SU-DHL-6 (cell line): ENCODE results near the gene MX1.

Source experiments
- H2AFZ ChIP-seq: fragments of 200-600 bp; sonication (generic); 2 replicates; pipeline ENCODE4 v1.6.1; 2014; ENCODE audit warnings: low read depth, mild to moderate bottlenecking, moderate library complexity, mixed read lengths, antibody characterized with exemption, low read length; ENCODE audit not compliant: severe bottlenecking
- H3F3A ChIP-seq: fragments of 200-600 bp; shearing (Covaris generic); 2 replicates; pipeline ENCODE4 v1.6.0; 2016; ENCODE audit warnings: antibody characterized with exemption, mild to moderate bottlenecking; ENCODE audit not compliant: insufficient read depth
- H3K27ac ChIP-seq: fragments of 200-600 bp; sonication (generic); 2 replicates; pipeline ENCODE4 v1.5.1; 2016; ENCODE audit warnings: low read depth, mild to moderate bottlenecking, low read length, moderate library complexity, mixed read lengths
- H3K27me3 ChIP-seq: fragments of 200-600 bp; sonication (generic), shearing (Covaris generic); 2 replicates; pipeline ENCODE4 v1.6.0; 2014; ENCODE audit warnings: mild to moderate bottlenecking, low read length
- H3K36me3 ChIP-seq: fragments of 200-600 bp; sonication (generic); 2 replicates; pipeline ENCODE4 v1.6.1; 2014; ENCODE audit warnings: mild to moderate bottlenecking, low read length, mixed read lengths
- H3K4me2 ChIP-seq: fragments of 300-600, 200-600 bp; shearing (Covaris generic), sonication (generic); 2 replicates; pipeline ENCODE4 v1.6.0; 2014; ENCODE audit warnings: low read length, low read depth, mild to moderate bottlenecking; ENCODE audit not compliant: poor library complexity, severe bottlenecking
- H3K4me3 ChIP-seq: fragments of 200-600 bp; sonication (generic); 2 replicates; pipeline ENCODE4 v1.5.1; 2014; ENCODE audit warnings: antibody characterized with exemption, low read length, mild to moderate bottlenecking, mixed read lengths; ENCODE audit not compliant: insufficient read depth, poor library complexity, severe bottlenecking
- H3K79me2 ChIP-seq: fragments of 200-600 bp; sonication (generic); 2 replicates; pipeline ENCODE4 v1.6.1; 2014; ENCODE audit warnings: mild to moderate bottlenecking, low read length, moderate library complexity; ENCODE audit not compliant: insufficient read depth
- H3K9ac ChIP-seq: fragments of 200-600 bp; sonication (generic); 2 replicates; pipeline ENCODE4 v1.7.0; 2014; ENCODE audit warnings: mild to moderate bottlenecking, low read length
- H3K9me2 ChIP-seq: fragments of 200-600 bp; sonication (generic); replicated peaks from 2 replicates; pipeline ENCODE4 v1.6.1; 2014; ENCODE audit warnings: low read length; ENCODE audit not compliant: insufficient read depth
- H3K9me3 ChIP-seq: fragments of 200-600 bp; sonication (generic); 2 replicates; pipeline ENCODE4 v1.6.1; 2014; ENCODE audit warnings: low read length, mixed read lengths; ENCODE audit not compliant: insufficient read depth
- H4K20me1 ChIP-seq: fragments of 200-600 bp; sonication (generic); 2 replicates; pipeline ENCODE4 v1.6.1; 2014; ENCODE audit warnings: low read depth, mild to moderate bottlenecking, antibody characterized with exemption, low read length, moderate library complexity, mixed read lengths
- EZH2phosphoT487 ChIP-seq: fragments of 200-600 bp; sonication (generic), shearing (Covaris generic); conservative IDR thresholded peaks from 2 replicates; pipeline ENCODE4 v1.6.1; 2018; ENCODE audit warnings: mild to moderate bottlenecking, antibody characterized with exemption, low read length, moderate library complexity, mixed read lengths
- TF ChIP-seq, protein P1 (sequence below): fragments of 200-600 bp; sonication (generic); IDR thresholded peaks from one replicate; pipeline ENCODE4 v1.5.1; 2017; ENCODE audit warnings: antibody characterized with exemption, mild to moderate bottlenecking, low read length, moderate library complexity; ENCODE audit not compliant: insufficient read depth, poor library complexity, severe bottlenecking

The MX1 gene

GRCh38 chr21:41470054-41470453, 44.0 kb downstream of the MX1 start:
- H3K9me3 ChIP-seq = no peaks in the 10 kb centered on the region
- no peak overlapping the region for H3K9ac ChIP-seq
- H4K20me1 ChIP-seq = no peaks in the 10 kb centered on the region
- H3K9me2 ChIP-seq = no peaks in the 10 kb centered on the region
- no peak overlapping the region for H3K4me2 ChIP-seq
- no peak overlapping the region for H3K4me3 ChIP-seq
- no peaks in the 10 kb centered on the region for H3K36me3 ChIP-seq
- no peak overlapping the region for H3K27ac ChIP-seq
- no peak for TF ChIP-seq EZH2phosphoT487
- TF ChIP-seq, protein P1, sequence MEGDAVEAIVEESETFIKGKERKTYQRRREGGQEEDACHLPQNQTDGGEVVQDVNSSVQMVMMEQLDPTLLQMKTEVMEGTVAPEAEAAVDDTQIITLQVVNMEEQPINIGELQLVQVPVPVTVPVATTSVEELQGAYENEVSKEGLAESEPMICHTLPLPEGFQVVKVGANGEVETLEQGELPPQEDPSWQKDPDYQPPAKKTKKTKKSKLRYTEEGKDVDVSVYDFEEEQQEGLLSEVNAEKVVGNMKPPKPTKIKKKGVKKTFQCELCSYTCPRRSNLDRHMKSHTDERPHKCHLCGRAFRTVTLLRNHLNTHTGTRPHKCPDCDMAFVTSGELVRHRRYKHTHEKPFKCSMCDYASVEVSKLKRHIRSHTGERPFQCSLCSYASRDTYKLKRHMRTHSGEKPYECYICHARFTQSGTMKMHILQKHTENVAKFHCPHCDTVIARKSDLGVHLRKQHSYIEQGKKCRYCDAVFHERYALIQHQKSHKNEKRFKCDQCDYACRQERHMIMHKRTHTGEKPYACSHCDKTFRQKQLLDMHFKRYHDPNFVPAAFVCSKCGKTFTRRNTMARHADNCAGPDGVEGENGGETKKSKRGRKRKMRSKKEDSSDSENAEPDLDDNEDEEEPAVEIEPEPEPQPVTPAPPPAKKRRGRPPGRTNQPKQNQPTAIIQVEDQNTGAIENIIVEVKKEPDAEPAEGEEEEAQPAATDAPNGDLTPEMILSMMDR = no peak
- H3F3A ChIP-seq = no peaks in the 10 kb centered on the region
- H3K79me2 ChIP-seq = no peaks in the 10 kb centered on the region
- H3K27me3 ChIP-seq = no peaks in the 10 kb centered on the region
- H2AFZ ChIP-seq = no peak overlapping the region

GRCh38 chr21:41472753-41473548, 46.9 kb downstream of the MX1 start:
- no peak overlapping the region for H3K4me2 ChIP-seq
- no peak overlapping the region for H3K9ac ChIP-seq
- TF ChIP-seq, protein P1 = no peak
- TF ChIP-seq EZH2phosphoT487 = no peak
- H3K9me3 ChIP-seq = no peaks in the 10 kb centered on the region
- no peak overlapping the region for H3K27ac ChIP-seq
- no peaks in the 10 kb centered on the region for H3F3A ChIP-seq
- H3K4me3 ChIP-seq = no peak overlapping the region
- H3K79me2 ChIP-seq = no peaks in the 10 kb centered on the region
- H2AFZ ChIP-seq = no peak overlapping the region
- no peaks in the 10 kb centered on the region for H4K20me1 ChIP-seq
- no peaks in the 10 kb centered on the region for H3K9me2 ChIP-seq
- H3K27me3 ChIP-seq = no peaks in the 10 kb centered on the region
- no peaks in the 10 kb centered on the region for H3K36me3 ChIP-seq

- Histone ChIP-seq H2AFZ (no peak overlapping the region), H3F3A (no peaks in the 10 kb centered on the region), H3K4me2 (no peak overlapping the region), H3K27me3 (no peaks in the 10 kb centered on the region), H3K79me2 (no peaks in the 10 kb centered on the region), H3K4me3 (no peak overlapping the region), H3K36me3 (no peaks in the 10 kb centered on the region), H4K20me1 (no peaks in the 10 kb centered on the region), H3K9ac (no peak overlapping the region), H3K9me3 (no peaks in the 10 kb centered on the region), H3K27ac (no peak overlapping the region), H3K9me2 (no peaks in the 10 kb centered on the region)
- TF ChIP-seq, protein P1 = no peak
- TF ChIP-seq EZH2phosphoT487 = no peak
Observed at GRCh38 chr21:41475714-41476420, 49.8 kb downstream of the MX1 start.
